Stimulated activated naive CD8-positive, alpha-beta T cell treated with anti-CD3 and anti-CD28 coated beads, Interleukin-15, Interleukin-2, amounts not matched to agents 100 ng/mL and 50 ng/mL, for 24 hours (primary cell): ENCODE results near the gene INTS4.
"Not testable (repeated sequence)": the region's sequence is repeated elsewhere in the genome, so short reads cannot be mapped to it uniquely, and the experiment has no call there.

Source experiments
- H3K27ac Mint-ChIP-seq: one replicate; pipeline ENCODE4 v1.8.0; 2021; ENCODE audit warnings: mild to moderate bottlenecking, mixed read lengths
- H3K27me3 Mint-ChIP-seq: one replicate; pipeline ENCODE4 v1.8.0; 2021; ENCODE audit warnings: mixed read lengths
- H3K36me3 Mint-ChIP-seq: one replicate; pipeline ENCODE4 v1.8.0; 2021; ENCODE audit warnings: low read depth, mixed read lengths
- H3K4me1 Mint-ChIP-seq: one replicate; pipeline ENCODE4 v1.8.0; 2021; ENCODE audit warnings: low read depth, mixed read lengths
- H3K4me3 Mint-ChIP-seq: one replicate; pipeline ENCODE4 v1.8.0; 2021; ENCODE audit warnings: mild to moderate bottlenecking, mixed read lengths
- H3K9me3 Mint-ChIP-seq: one replicate; pipeline ENCODE4 v1.8.0; 2021; ENCODE audit warnings: mixed read lengths

INTS4 gene

DNA sequence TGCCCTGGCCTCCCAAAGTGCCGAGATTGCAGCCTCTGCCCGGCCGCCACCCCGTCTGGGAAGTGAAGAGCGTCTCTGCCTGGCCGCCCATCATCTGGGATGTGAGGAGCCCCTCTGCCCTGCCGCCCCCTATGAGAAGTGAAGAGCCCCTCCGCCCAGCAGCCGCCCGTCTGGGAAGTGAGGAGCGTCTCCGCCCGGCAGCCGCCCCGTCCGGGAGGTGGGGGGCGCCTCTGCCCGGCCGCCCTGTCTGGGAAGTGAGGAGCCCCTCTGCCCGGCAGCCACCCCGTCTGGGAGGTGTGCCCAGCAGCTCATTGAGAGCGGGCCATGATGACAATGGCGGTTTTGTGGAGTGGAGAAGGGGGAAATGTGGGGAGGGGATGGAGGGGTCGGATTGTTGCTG is 60.9 kb downstream of the INTS4 start:
- H3K27ac Mint-ChIP-seq, H3K4me1 Mint-ChIP-seq, H3K27me3 Mint-ChIP-seq, H3K9me3 Mint-ChIP-seq, H3K4me3 Mint-ChIP-seq: not testable (repeated sequence)
- peaks cover 56% of the 10 kb centered on the region for H3K36me3 Mint-ChIP-seq

DNA sequence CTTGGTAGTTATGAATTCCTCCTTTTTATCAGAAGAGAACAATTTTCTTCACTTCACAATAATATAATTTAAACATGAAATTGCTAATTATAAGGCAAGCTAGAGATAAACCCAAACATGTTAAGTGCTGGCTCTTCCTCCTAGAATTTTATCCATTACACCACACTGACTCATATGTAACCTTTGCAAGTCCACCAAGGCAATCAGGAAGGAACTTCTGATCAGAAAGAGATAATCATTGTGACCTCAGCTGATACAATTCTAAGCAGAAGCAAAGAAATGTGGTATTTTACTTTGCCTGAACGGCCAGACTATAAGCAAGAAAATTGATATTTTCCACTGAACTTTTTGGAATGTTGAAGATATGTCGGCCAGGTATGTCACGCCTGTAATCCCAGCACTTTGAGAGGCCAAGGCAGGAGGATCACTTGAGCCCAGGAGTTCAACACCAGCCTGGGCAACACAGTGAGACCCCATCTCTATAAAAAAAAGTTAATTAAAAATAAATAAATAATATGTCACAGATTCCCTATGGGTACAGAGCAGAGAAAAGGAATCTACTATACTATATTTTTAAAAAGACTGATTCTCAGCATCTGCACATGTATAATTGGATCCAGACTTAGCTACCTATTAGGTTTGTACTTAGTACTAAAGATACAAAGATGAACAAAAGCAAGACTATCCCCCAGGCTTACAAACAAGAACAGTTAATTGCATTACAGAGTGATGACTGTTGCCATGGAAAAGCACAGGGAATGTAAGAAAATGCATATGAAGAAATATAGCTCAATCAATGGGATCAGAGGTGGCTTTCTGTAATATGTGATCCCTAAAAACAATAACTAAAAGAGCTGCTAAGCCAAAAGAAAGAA is 63.9 kb downstream of the INTS4 start:
- not testable (repeated sequence) for H3K27ac Mint-ChIP-seq, H3K4me3 Mint-ChIP-seq, H3K9me3 Mint-ChIP-seq, H3K4me1 Mint-ChIP-seq, H3K27me3 Mint-ChIP-seq
- peaks cover 58% of the 10 kb centered on the region for H3K36me3 Mint-ChIP-seq

- H3K36me3 Mint-ChIP-seq = peaks cover 38% of the 10 kb centered on the region
- H3K4me1 Mint-ChIP-seq, H3K9me3 Mint-ChIP-seq, H3K27ac Mint-ChIP-seq, H3K4me3 Mint-ChIP-seq, H3K27me3 Mint-ChIP-seq: not testable (repeated sequence)
Measured at GRCh38 chr11:77917713-77918112, 76.8 kb downstream of the INTS4 start.

DNA sequence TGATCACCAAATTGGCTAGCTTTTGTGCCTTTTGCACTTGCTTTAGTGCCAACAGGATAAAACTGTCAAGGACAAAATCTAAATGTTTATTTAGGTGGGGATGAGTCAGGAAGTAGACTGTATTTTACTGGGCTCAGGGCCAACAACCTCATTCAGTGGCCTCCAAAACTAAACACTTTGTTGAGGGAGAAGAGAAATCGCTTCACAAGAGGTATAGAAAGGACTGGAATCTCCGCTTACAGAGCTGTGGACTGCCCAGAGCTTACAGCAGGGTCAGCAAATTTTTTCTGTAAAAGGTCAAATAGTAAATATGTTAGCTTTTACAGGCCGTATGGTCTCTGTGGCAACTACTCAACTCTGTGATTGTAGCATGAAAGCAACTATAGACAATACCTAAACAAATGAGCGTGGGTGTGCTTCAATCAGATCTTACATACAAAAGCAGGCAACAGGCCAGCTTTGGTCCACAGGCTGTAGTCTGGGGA is 80.1 kb downstream of the INTS4 start:
- not testable (repeated sequence) for H3K9me3 Mint-ChIP-seq, H3K27ac Mint-ChIP-seq, H3K27me3 Mint-ChIP-seq, H3K4me3 Mint-ChIP-seq, H3K4me1 Mint-ChIP-seq
- peaks cover 46% of the 10 kb centered on the region for H3K36me3 Mint-ChIP-seq

DNA sequence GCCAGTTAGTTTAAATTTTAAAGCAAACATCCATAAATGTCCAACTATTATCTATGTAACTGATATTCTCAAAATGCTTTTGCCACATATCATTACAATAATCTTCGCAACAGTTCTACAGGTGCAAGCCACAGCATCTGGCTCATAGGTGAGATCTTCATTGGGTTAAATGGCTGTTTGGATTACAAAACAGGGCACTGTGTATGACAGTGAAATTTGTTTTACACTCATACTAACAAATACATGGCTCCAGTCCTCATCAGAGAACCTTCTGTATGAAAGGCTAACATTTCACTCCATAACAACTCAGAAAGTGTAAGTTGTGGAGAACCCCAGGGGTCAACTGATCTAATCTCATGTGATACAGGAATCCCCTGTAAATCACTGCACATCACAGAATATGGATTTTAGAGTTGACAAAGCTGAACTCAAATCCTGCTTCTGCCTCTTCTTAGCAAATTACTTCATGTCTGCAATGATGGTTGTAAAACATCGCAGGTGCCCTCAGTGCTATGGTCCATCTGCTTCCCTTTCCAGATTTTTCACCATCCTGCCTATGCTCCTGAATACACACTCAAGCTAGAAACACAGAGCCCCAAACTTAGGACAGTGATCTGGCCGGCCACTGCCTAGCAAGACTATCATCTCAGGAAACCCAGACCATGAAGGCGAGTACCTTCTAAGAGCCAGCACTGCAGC is 80.7 kb downstream of the INTS4 start:
- H3K9me3 Mint-ChIP-seq, H3K27me3 Mint-ChIP-seq, H3K4me1 Mint-ChIP-seq, H3K27ac Mint-ChIP-seq, H3K4me3 Mint-ChIP-seq: not testable (repeated sequence)
- peaks cover 46% of the 10 kb centered on the region for H3K36me3 Mint-ChIP-seq

GRCh38 chr11:77910828-77911227 is 83.6 kb downstream of the INTS4 start:
- H3K4me3 Mint-ChIP-seq, H3K4me1 Mint-ChIP-seq, H3K9me3 Mint-ChIP-seq, H3K27me3 Mint-ChIP-seq, H3K27ac Mint-ChIP-seq: not testable (repeated sequence)
- H3K36me3 Mint-ChIP-seq = peaks cover 42% of the 10 kb centered on the region

- no peak overlapping the region for H3K27ac Mint-ChIP-seq
- H3K4me3 Mint-ChIP-seq = no peak overlapping the region
- H3K27me3 Mint-ChIP-seq = no peaks in the 10 kb centered on the region
- H3K4me1 Mint-ChIP-seq = no peaks in the 10 kb centered on the region
- H3K9me3 Mint-ChIP-seq = no peaks in the 10 kb centered on the region
- H3K36me3 Mint-ChIP-seq = peaks cover 38% of the 10 kb centered on the region
Measured at GRCh38 chr11:77909277-77909676, 85.2 kb downstream of the INTS4 start.

GRCh38 chr11:77908835-77909234 is 85.6 kb downstream of the INTS4 start:
- Mint-ChIP-seq H3K27me3 (no peaks in the 10 kb centered on the region), H3K4me1 (no peaks in the 10 kb centered on the region), H3K4me3 (no peak overlapping the region), H3K9me3 (no peaks in the 10 kb centered on the region), H3K27ac (no peak overlapping the region), H3K36me3 (peaks cover 34% of the 10 kb centered on the region)

DNA sequence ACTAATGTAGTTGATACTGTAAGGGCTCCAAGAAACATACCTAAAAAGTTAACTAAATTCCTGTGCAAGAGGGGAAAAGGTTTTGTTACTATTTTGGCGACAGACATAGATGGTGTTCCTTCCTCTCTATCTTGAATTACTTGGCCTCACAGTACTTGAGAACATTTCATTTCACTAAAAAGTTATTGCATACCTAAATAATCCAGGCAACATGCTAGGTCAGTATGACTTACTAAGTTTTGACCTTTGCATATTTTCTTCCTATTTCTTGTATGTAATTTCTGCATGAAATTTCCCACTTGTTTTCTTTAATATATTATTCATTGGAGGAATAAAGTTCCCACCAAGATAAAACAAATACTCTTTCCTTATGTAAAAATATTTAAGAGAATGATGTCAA is 99.5 kb downstream of the INTS4 start:
- not testable (repeated sequence) for H3K4me1 Mint-ChIP-seq, H3K27ac Mint-ChIP-seq, H3K9me3 Mint-ChIP-seq, H3K4me3 Mint-ChIP-seq, H3K27me3 Mint-ChIP-seq
- H3K36me3 Mint-ChIP-seq = peaks cover 39% of the 10 kb centered on the region

DNA sequence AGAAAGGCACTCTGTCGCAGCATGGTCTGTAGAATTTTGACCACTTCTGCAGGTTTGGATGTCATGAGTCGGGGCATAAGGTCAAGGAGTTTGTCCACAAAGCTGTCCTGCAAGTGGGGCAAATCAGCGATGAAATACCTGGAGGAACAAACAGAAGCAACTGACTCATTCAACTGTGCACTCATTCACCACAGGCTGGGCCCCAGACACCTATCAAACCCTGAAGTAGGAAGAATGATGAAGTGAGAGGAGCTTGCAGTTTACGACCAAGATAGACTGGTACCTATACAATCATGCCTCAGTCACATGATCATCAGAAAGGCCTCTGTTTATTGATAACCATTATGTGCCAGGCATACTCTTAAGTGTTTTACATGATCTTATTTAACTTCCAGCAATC is 102.8 kb downstream of the INTS4 start:
- H3K4me1 Mint-ChIP-seq, H3K9me3 Mint-ChIP-seq, H3K27me3 Mint-ChIP-seq, H3K27ac Mint-ChIP-seq, H3K4me3 Mint-ChIP-seq: not testable (repeated sequence)
- H3K36me3 Mint-ChIP-seq = peaks cover 48% of the 10 kb centered on the region

GRCh38 chr11:77891256-77891655 is 103.2 kb downstream of the INTS4 start:
- H3K36me3 Mint-ChIP-seq = peaks cover 49% of the 10 kb centered on the region
- not testable (repeated sequence) for H3K27me3 Mint-ChIP-seq, H3K27ac Mint-ChIP-seq, H3K4me1 Mint-ChIP-seq, H3K9me3 Mint-ChIP-seq, H3K4me3 Mint-ChIP-seq

- not testable (repeated sequence) for H3K9me3 Mint-ChIP-seq, H3K4me1 Mint-ChIP-seq, H3K27ac Mint-ChIP-seq, H3K27me3 Mint-ChIP-seq, H3K4me3 Mint-ChIP-seq
- H3K36me3 Mint-ChIP-seq = peaks cover 55% of the 10 kb centered on the region
Measured at GRCh38 chr11:77890619-77891056, 103.8 kb downstream of the INTS4 start.

DNA sequence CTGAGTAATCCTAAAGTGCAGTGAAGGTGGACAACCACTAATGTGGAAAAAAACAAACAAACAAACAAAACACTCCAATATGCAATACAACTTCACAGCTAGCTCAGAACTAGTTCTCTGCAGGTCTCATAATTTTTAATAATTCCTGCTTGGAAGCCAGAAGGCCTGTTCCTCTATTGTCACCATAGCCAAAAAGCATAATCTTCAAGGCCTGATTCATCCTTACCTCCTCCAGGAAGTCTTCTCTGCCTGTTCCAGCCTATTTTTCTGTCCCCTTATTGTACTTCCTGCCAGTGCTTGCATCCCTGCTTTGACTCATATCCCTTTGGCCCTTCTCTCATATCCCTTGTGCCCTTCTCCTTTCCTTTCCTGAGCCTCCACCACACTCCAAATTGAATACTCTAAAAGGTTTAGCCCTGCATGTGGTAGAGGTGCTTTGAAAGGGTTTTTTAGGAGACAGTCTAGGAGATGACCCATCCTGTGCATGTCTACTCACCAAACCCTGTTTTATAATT is 104.3 kb downstream of the INTS4 start:
- H3K27me3 Mint-ChIP-seq = not testable (repeated sequence)
- H3K36me3 Mint-ChIP-seq = peaks cover 58% of the 10 kb centered on the region

GRCh38 chr11:77889045-77889444 is 105.4 kb downstream of the INTS4 start:
- not testable (repeated sequence) for H3K9me3 Mint-ChIP-seq, H3K4me3 Mint-ChIP-seq, H3K27me3 Mint-ChIP-seq, H3K27ac Mint-ChIP-seq, H3K4me1 Mint-ChIP-seq
- H3K36me3 Mint-ChIP-seq = peaks cover 59% of the 10 kb centered on the region

More for the DNA sequence above, 104.3 kb downstream of the INTS4 start:
- H3K9me3 Mint-ChIP-seq, H3K4me3 Mint-ChIP-seq, H3K27ac Mint-ChIP-seq, H3K4me1 Mint-ChIP-seq: not testable (repeated sequence)

GRCh38 chr11:77886401-77886800 is 108.1 kb downstream of the INTS4 start:
- no peaks in the 10 kb centered on the region for H3K4me1 Mint-ChIP-seq
- H3K4me3 Mint-ChIP-seq = no peak overlapping the region
- H3K36me3 Mint-ChIP-seq = peaks cover 58% of the 10 kb centered on the region
- H3K27me3 Mint-ChIP-seq = no peaks in the 10 kb centered on the region
- H3K9me3 Mint-ChIP-seq = no peaks in the 10 kb centered on the region
- no peak overlapping the region for H3K27ac Mint-ChIP-seq
